Uterus (tissue), 2 donors: ENCODE measurements around the gene LNPK.

Experiments
- POLR2A ChIP-seq, 2 donors: fragments of 450-650 bp; IDR thresholded peaks; one replicate each; pipeline ENCODE4 v1.6.1; 2016; ENCODE audit warnings: antibody characterized with exemption in 2 of 2, mild to moderate bottlenecking in 1 of 2, moderate library complexity in 1 of 2
- TF ChIP-seq, protein P1 (sequence below), 4 experiments: fragments of 200-600 bp in 2 of 4; fragments of 450-650 bp in 2 of 4; sonication (generic) in 2 of 4; IDR thresholded peaks; one replicate each; pipeline ENCODE4 v1.5.1; 2016 to 2019; ENCODE audit warnings: antibody characterized with exemption in 4 of 4, mild to moderate bottlenecking in 2 of 4, moderate library complexity in 1 of 4

DNA sequence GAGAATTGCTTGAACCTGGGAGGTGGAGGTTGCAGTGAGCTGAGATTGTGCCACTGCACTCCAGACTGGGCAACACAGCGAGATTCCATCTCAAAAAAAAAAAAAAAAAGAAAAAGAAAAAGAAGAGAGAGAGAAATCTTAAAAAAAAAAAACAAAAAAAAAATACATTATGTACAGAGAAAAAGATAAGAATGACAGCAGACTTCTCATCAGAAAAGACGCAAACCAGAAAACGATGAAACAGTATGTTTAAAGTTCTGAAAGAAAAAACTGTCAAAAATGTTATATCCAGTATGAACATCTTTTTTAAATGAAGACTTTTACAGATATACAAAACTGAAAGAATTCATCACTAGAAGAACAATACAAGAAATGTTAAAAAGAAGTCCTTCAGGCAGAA is 60.4 kb downstream of the LNPK start:
- TF ChIP-seq, protein P1, sequence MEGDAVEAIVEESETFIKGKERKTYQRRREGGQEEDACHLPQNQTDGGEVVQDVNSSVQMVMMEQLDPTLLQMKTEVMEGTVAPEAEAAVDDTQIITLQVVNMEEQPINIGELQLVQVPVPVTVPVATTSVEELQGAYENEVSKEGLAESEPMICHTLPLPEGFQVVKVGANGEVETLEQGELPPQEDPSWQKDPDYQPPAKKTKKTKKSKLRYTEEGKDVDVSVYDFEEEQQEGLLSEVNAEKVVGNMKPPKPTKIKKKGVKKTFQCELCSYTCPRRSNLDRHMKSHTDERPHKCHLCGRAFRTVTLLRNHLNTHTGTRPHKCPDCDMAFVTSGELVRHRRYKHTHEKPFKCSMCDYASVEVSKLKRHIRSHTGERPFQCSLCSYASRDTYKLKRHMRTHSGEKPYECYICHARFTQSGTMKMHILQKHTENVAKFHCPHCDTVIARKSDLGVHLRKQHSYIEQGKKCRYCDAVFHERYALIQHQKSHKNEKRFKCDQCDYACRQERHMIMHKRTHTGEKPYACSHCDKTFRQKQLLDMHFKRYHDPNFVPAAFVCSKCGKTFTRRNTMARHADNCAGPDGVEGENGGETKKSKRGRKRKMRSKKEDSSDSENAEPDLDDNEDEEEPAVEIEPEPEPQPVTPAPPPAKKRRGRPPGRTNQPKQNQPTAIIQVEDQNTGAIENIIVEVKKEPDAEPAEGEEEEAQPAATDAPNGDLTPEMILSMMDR (IDR thresholded peaks at IDR 0.05) = no peak
- no peak for TF ChIP-seq POLR2A (IDR thresholded peaks at IDR 0.05)
